MM.1S (cell line): Measurements from ENCODE around the gene ZSWIM4.

Experiments used
- CTCF ChIP-seq: fragments of 300-600 bp; sonication (generic); IDR thresholded peaks from 2 replicates; pipeline ENCODE4 v1.5.1; 2016; ENCODE audit warnings: antibody characterized with exemption, low read length, mixed read lengths
- EZH2 ChIP-seq: fragments of 300-600 bp; sonication (generic); optimal IDR thresholded peaks from 2 replicates; pipeline ENCODE3; 2017; ENCODE audit warnings: low read depth, mild to moderate bottlenecking, antibody characterized with exemption, low read length, mixed read lengths

DNA sequence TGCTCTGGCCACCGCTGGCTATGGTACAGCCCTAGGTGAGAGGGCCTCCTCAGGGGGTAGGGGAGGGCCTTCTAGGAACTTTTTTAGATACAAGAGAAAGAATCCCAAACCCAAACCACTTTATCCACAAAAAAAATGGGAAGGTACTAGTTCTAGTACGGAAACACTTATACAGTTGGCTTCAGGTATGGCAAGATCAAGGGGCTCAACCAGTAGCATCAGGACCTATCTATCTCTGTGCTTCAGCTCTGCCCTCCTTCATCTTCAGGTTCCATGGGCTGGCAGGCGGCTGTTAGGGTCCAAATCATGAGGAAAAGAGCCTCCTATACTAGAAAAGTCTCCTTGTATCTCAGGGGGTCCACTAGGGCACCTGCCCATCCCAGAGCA, 29.2 kb upstream of the ZSWIM4 start:
- TF ChIP-seq CTCF, result no peak
- TF ChIP-seq EZH2, result no peak
